ENCODE data around the gene WDR72.
"Not testable (repeated sequence)": the region's sequence is repeated elsewhere in the genome, so short reads cannot be mapped to it uniquely, and the experiment has no call there.

The WDR72 gene

GRCh38 chr15:53759411-53759931, at the start of gene WDR72:
WDR72 (minus strand) TSS chr15:53759663; CDS start chr15:53733149, 26,514 bp downstream.
- no peak for DNase-seq (ENCODE audit: low spot score)

GRCh38 chr15:53808058-53808706, 48.7 kb upstream of the WDR72 start:
- DNase-seq (ENCODE audit: low spot score), result no peak

GRCh38 chr15:53807501-53807900, 48.0 kb upstream of the WDR72 start:
- DNase-seq (ENCODE audit: low spot score), result no peak

GRCh38 chr15:53802672-53803071, 43.2 kb upstream of the WDR72 start:
- no peak for DNase-seq (ENCODE audit: low spot score)

- DNase-seq (ENCODE audit: low spot score), result no peak
Observed at GRCh38 chr15:53791581-53791980, 32.1 kb upstream of the WDR72 start.

- DNase-seq (ENCODE audit: low spot score), result no peak
Observed at GRCh38 chr15:53789654-53790375, 30.4 kb upstream of the WDR72 start.

- DNase-seq (ENCODE audit: low spot score), result no peak
Observed at GRCh38 chr15:53786401-53786800, 26.9 kb upstream of the WDR72 start.

GRCh38 chr15:53785241-53785640, 25.8 kb upstream of the WDR72 start:
- not testable (repeated sequence) for DNase-seq (ENCODE audit: low spot score)

- no peak for DNase-seq (ENCODE audit: low spot score)
Observed at GRCh38 chr15:53762916-53763315, 3.5 kb upstream of the WDR72 start.

- DNase-seq (ENCODE audit: low spot score), result no peak
Observed at GRCh38 chr15:53758412-53758811, 1.1 kb downstream of the WDR72 start.

GRCh38 chr15:53757906-53758305, 1.6 kb downstream of the WDR72 start:
- no peak for DNase-seq (ENCODE audit: low spot score)

GRCh38 chr15:53753813-53754212, 5.7 kb downstream of the WDR72 start:
- no peak for DNase-seq (ENCODE audit: low spot score)

GRCh38 chr15:53752406-53752805, 7.1 kb downstream of the WDR72 start:
- no peak for DNase-seq (ENCODE audit: low spot score)

GRCh38 chr15:53747501-53748068, 11.9 kb downstream of the WDR72 start:
- no peak for DNase-seq (ENCODE audit: low spot score)

- DNase-seq (ENCODE audit: low spot score), result no peak
Observed at GRCh38 chr15:53746101-53746500, 13.4 kb downstream of the WDR72 start.

- no peak for DNase-seq (ENCODE audit: low spot score)
Observed at GRCh38 chr15:53739651-53740050, 19.8 kb downstream of the WDR72 start.

GRCh38 chr15:53739187-53739586, 20.3 kb downstream of the WDR72 start:
- DNase-seq (ENCODE audit: low spot score), result no peak

- no peak for DNase-seq (ENCODE audit: low spot score)
Observed at GRCh38 chr15:53721334-53722087, 38.0 kb downstream of the WDR72 start.

GRCh38 chr15:53716909-53717876, 42.3 kb downstream of the WDR72 start:
- no peak for DNase-seq (ENCODE audit: low spot score)

GRCh38 chr15:53713218-53713617, 46.2 kb downstream of the WDR72 start:
- DNase-seq (ENCODE audit: low spot score), result no peak

- no peak for DNase-seq (ENCODE audit: low spot score)
Observed at GRCh38 chr15:53710906-53711305, 48.6 kb downstream of the WDR72 start.
